GM23338 (cell line): ENCODE results near the gene GRID2. TPM values are rescaled to one million over a fixed set of nuclear protein-coding genes. Genes with fewer than 3 reads are reported as not detected.

Source experiments
- ATAC-seq: fragments of 200-7000 bp; cut with Tn5 transposase; 3 replicates; pipeline ENCODE4 v1.9.1; 2020
- DNase-seq: peaks from one replicate; pipeline ENCODE4 v3.0.0-alpha.2; 2015; ENCODE audit warnings: low spot score
- H2AFZ ChIP-seq: fragments of 200-600 bp; sonication (generic); 2 replicates; pipeline ENCODE4 v1.8.0; 2016; ENCODE audit warnings: antibody characterized with exemption, mild to moderate bottlenecking, moderate library complexity
- H3F3A ChIP-seq: fragments of 200-600 bp; sonication (generic); replicated peaks from 2 replicates; pipeline ENCODE4 v1.8.0; 2017; ENCODE audit warnings: antibody characterized with exemption, mixed run types, low read depth
- H3K27ac ChIP-seq: fragments of 200-600 bp; sonication (generic); 2 replicates; pipeline ENCODE4 v1.6.1; 2016; ENCODE audit warnings: low read depth
- H3K27me3 ChIP-seq: fragments of 200-600 bp; sonication (generic); 2 replicates; pipeline ENCODE4 v1.8.0; 2016; ENCODE audit warnings: mild to moderate bottlenecking, mixed run types, moderate library complexity; ENCODE audit not compliant: insufficient read depth
- H3K36me3 ChIP-seq: fragments of 200-600 bp; sonication (generic); 2 replicates; pipeline ENCODE4 v1.8.0; 2016; ENCODE audit warnings: mild to moderate bottlenecking; ENCODE audit not compliant: insufficient read depth
- H3K4me1 ChIP-seq: fragments of 200-600 bp; sonication (generic); 2 replicates; pipeline ENCODE4 v1.8.0; 2016; ENCODE audit warnings: mild to moderate bottlenecking, moderate library complexity; ENCODE audit not compliant: insufficient read depth
- H3K4me2 ChIP-seq: fragments of 200-600 bp; sonication (generic); 2 replicates; pipeline ENCODE4 v1.7.1; 2017; ENCODE audit warnings: mixed run types
- H3K4me3 ChIP-seq: fragments of 200-600 bp; sonication (generic); 2 replicates; pipeline ENCODE4 v1.6.1; 2016; ENCODE audit warnings: mixed run types
- H3K79me2 ChIP-seq: fragments of 200-600 bp; sonication (generic); replicated peaks from 2 replicates; pipeline ENCODE4 v1.8.0; 2017; ENCODE audit warnings: mild to moderate bottlenecking; ENCODE audit not compliant: insufficient read depth
- H3K9me2 ChIP-seq: fragments of 200-600 bp; sonication (generic); 2 replicates; pipeline ENCODE4 v1.8.0; 2017; ENCODE audit not compliant: insufficient read depth
- H4K20me1 ChIP-seq: fragments of 200-600 bp; sonication (generic); replicated peaks from 2 replicates; pipeline ENCODE4 v1.8.0; 2017; ENCODE audit warnings: mild to moderate bottlenecking; ENCODE audit not compliant: insufficient read depth
- H3K27ac Mint-ChIP-seq: 2 replicates; pipeline ENCODE4 v1.8.0; 2020; ENCODE audit warnings: inconsistent platforms, mild to moderate bottlenecking, moderate library complexity, mixed read lengths
- H3K27me3 Mint-ChIP-seq: 3 replicates; pipeline ENCODE4 v1.8.0; 2022; ENCODE audit warnings: low read depth, mild to moderate bottlenecking, moderate library complexity, mixed read lengths, inconsistent platforms; ENCODE audit not compliant: insufficient read depth, poor library complexity
- H3K36me3 Mint-ChIP-seq: 3 replicates; pipeline ENCODE4 v1.8.0; 2021; ENCODE audit warnings: low read depth, mild to moderate bottlenecking, inconsistent platforms, moderate library complexity, mixed read lengths
- H3K4me1 Mint-ChIP-seq: 3 replicates; pipeline ENCODE4 v1.8.0; 2020; ENCODE audit warnings: mild to moderate bottlenecking, inconsistent platforms, mixed read lengths
- H3K4me3 Mint-ChIP-seq: 3 replicates; pipeline ENCODE4 v1.8.0; 2021; ENCODE audit warnings: moderate library complexity, mild to moderate bottlenecking, inconsistent platforms, mixed read lengths
- H3K9me3 Mint-ChIP-seq: 3 replicates; pipeline ENCODE4 v1.8.0; 2020; ENCODE audit warnings: moderate library complexity, mild to moderate bottlenecking, inconsistent platforms, mixed read lengths
- CREB1 ChIP-seq: fragments of 250-450 bp; sonication (Bioruptor Pico); IDR thresholded peaks from 2 replicates; pipeline ENCODE4 v1.5.0; 2020; ENCODE audit warnings: low read depth, mild to moderate bottlenecking, moderate library complexity
- CTCF ChIP-seq, 2 experiments: fragments of 200-600 bp in 1 of 2; sonication (generic) in 1 of 2; conservative IDR thresholded peaks; 2 replicates each; pipeline versions ENCODE4 v1.5.1 to v1.6.1; 2016 to 2017; ENCODE audit warnings: antibody characterized with exemption in 2 of 2, low read depth in 2 of 2, mild to moderate bottlenecking in 2 of 2, moderate library complexity in 1 of 2
- ETS1 ChIP-seq: IDR thresholded peaks from 2 replicates; pipeline ENCODE4 v1.6.1; 2016; ENCODE audit warnings: antibody characterized with exemption
- EZH2 ChIP-seq: fragments of 200-600 bp; sonication (generic); IDR thresholded peaks from one replicate; pipeline ENCODE4 v1.8.0; 2017; ENCODE audit warnings: antibody characterized with exemption, mild to moderate bottlenecking, low read depth; ENCODE audit not compliant: unreplicated experiment
- EZH2phosphoT487 ChIP-seq: fragments of 200-600 bp; sonication (generic); IDR thresholded peaks from one replicate; pipeline ENCODE4 v1.8.1; 2018; ENCODE audit warnings: antibody characterized with exemption; ENCODE audit not compliant: unreplicated experiment
- JUNB ChIP-seq: IDR thresholded peaks from one replicate; pipeline ENCODE4 v1.6.1; 2016; ENCODE audit warnings: antibody characterized with exemption; ENCODE audit not compliant: unreplicated experiment
- NANOG ChIP-seq: IDR thresholded peaks from 2 replicates; pipeline ENCODE4 v1.6.1; 2016; ENCODE audit warnings: antibody characterized with exemption, borderline replicate concordance
- POLR2AphosphoS5 ChIP-seq: IDR thresholded peaks from 2 replicates; pipeline ENCODE4 v1.6.1; 2016; ENCODE audit warnings: antibody characterized with exemption, low read depth
- REST ChIP-seq: IDR thresholded peaks from one replicate; pipeline ENCODE4 v1.6.1; 2018; ENCODE audit warnings: antibody characterized with exemption; ENCODE audit not compliant: unreplicated experiment
- STAT1 ChIP-seq: IDR thresholded peaks from one replicate; pipeline ENCODE4 v1.6.1; 2016; ENCODE audit warnings: antibody characterized with exemption; ENCODE audit not compliant: unreplicated experiment
- ZNF114 ChIP-seq: fragments of 250-450 bp; sonication (Bioruptor Pico); IDR thresholded peaks from 2 replicates; pipeline ENCODE4 v1.5.0; 2020; ENCODE audit warnings: mild to moderate bottlenecking, moderate library complexity
- ZNF331 ChIP-seq: fragments of 250-450 bp; sonication (Bioruptor Pico); IDR thresholded peaks from 2 replicates; pipeline ENCODE4 v1.5.0; 2020; ENCODE audit warnings: low read depth, mild to moderate bottlenecking, moderate library complexity
- ZNF462 ChIP-seq: fragments of 250-450 bp; sonication (Bioruptor Pico); IDR thresholded peaks from 2 replicates; pipeline ENCODE4 v1.5.0; 2020; ENCODE audit warnings: mild to moderate bottlenecking, moderate library complexity
- long read RNA-seq: library from polyadenylated mRNA; unstranded; transcript quantifications from one replicate; pipeline ENCODE4 v2.0.0, GENCODE V29; 2020; ENCODE audit not compliant: unreplicated experiment
- polyA plus RNA-seq: library from polyadenylated mRNA; unstranded; fragments of >200 nt; fragmentation: Nextera tagmentation; extraction: Ambion mirVana; gene quantifications from 2 replicates; pipeline ENCODE4 v1.2.1, GENCODE V29; 2016
- total RNA-seq: library from RNA; depleted of rRNA; stranded (reverse); fragments of >200 nt; shearing (Covaris generic); gene quantifications from 2 replicates; pipeline ENCODE4 v1.2.3, GENCODE V29; 2014; rRNA removed

The GRID2 gene
- total RNA-seq (65.4 and 74.5 TPM in 2 replicates), polyA plus RNA-seq (15.8 and 19.9 TPM in 2 replicates)
- long read RNA-seq, partial matches to known transcripts, result 4 of 17 reads
- long read RNA-seq, other reads (novel, unspliced or antisense), result 13 of 17 reads

GRCh38 chr4:92303621-92304027, at the start of gene GRID2:
Gene GRID2 (plus strand): TSS chr4:92303966.
- Histone ChIP-seq H3K4me3 (peak within 1 kb of the TSS; percentile 72), H3K4me2 (peak within 1 kb of the TSS; percentile 91), H3K9me2 (no peaks in the 10 kb centered on the region), H2AFZ (0 out of 2 replicates have a peak within 1 kb of the TSS, but pooled peaks have one; percentile 0), H3K4me1 (peaks cover 68% of the 10 kb centered on the region), H3K79me2 (peaks cover 43% of the 10 kb centered on the region), H3K27me3 (no peaks in the 10 kb centered on the region), H4K20me1 (no peaks in the 10 kb centered on the region), H3F3A (peaks cover 9% of the 10 kb centered on the region), H3K36me3 (no peaks in the 10 kb centered on the region), H3K27ac (peak within 1 kb of the TSS; percentile 41; the same call in 1 of the 2 replicates)
- peak; percentile 59 for ATAC-seq
- H3K4me3 Mint-ChIP-seq, result peak within 1 kb of the TSS; percentile 89
- peaks cover 50% of the 10 kb centered on the region for H3K4me1 Mint-ChIP-seq
- peak within 1 kb of the TSS; percentile 89; the same call in 1 of the 2 replicates for H3K27ac Mint-ChIP-seq
- no peak for TF ChIP-seq STAT1
- no peak for TF ChIP-seq EZH2
- TF ChIP-seq ZNF462 (CRISPR knock-in tag), result no peak
- no peak for TF ChIP-seq CREB1 (CRISPR knock-in tag)
- no peak for TF ChIP-seq NANOG
- no peak for TF ChIP-seq REST
- TF ChIP-seq EZH2phosphoT487, result no peak
- no peak for TF ChIP-seq ZNF114 (CRISPR knock-in tag)
- TF ChIP-seq ETS1, result no peak
- no peak for TF ChIP-seq ZNF331 (CRISPR knock-in tag)
- no peak for TF ChIP-seq JUNB
- peak; percentile 46; the same call in 1 of the 2 replicates for TF ChIP-seq POLR2AphosphoS5
- TF ChIP-seq CTCF (conservative IDR thresholded peaks at IDR 0.05; ENCODE audit: low read depth in 2 of 2), result peak in 1 of 2 experiments; percentile 33; a peak in 2 of 4 replicates
- peak; percentile 90 for DNase-seq
- no peaks in the 10 kb centered on the region for H3K36me3 Mint-ChIP-seq
- H3K27me3 Mint-ChIP-seq, result peaks cover 3% of the 10 kb centered on the region
- H3K9me3 Mint-ChIP-seq, result no peaks in the 10 kb centered on the region; the same call in 2 of the 3 replicates
